HG03439 (cell line): Measurements from ENCODE around the gene BIRC5.

Experiments used
- ATAC-seq: cut with Tn5 transposase; IDR thresholded peaks from one replicate; pipeline ENCODE4 v1.9.1; 2021; ENCODE audit warnings: mild to moderate bottlenecking, moderate library complexity; ENCODE audit not compliant: unreplicated experiment

Gene BIRC5

DNA sequence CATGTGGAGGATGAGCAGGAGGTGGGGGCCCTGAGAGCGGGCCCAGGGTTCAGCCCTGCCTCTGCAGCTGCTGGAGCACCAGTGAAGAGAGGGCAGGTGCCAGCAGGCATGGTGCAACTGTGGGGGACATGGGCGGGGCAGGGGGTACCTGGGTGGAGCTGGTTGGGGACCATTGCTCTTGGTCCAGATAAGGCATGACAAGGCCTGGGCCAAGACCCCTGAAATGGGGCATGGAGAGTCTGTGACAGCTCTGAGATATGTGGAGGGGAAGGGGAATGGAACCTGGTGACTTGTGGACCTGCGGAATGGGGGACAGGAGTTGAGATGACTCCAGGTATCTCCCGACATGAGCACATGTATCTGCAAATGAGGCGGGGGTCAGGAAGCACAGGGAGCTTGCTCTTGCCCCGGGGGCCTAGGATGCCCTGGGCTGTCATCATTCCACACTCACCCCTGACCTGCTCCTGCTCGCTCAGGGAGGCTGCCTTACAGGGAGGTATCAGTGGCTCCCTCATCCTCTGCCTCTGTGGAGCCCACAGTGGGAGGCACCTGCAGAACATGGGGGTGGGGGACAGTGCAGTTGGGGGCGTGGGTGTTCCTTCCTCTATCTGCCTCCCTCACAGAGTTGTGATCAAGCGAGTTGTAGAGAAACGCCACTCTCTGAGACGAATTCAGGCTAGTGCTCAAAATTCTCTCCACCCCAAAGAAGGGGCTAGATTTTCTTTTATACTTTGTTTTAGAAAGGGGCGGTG lies 57.5 kb downstream of the BIRC5 start:
- no peak for ATAC-seq

DNA sequence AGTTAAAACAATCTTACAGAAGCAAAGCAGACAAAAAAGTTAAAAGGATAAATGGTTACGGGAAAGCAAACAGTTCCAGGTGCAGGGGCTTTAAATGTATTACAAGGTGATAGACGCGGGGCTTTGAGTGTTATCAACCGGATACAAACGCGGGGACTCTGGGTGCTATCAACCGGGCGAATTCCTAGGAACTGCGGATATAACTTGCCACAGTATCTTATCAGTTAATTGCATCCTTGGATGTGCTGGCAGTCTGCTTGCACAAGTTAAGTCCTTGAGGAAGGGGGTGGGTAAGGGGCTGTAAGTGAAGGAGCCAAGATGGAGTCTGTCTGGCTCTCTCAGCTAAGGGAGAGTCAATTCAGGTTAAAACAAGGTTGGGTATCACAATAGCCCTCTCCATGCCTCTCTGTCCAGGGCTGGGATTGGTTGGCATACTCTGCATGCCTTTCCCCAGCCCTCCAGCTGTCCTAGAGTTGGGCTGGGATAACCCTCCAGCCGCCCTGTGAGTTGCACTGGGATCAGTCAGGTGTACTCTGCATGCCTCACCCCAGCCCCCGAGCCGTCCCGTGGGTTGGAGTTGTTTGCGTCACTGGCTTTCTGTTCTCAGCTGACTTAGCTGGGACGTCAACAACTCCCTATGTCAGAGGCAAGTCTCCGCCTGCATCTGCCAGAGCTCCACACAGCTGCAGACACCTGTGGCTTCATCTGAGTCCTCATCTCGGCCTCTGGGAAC lies 58.3 kb downstream of the BIRC5 start:
- ATAC-seq: no peak

DNA sequence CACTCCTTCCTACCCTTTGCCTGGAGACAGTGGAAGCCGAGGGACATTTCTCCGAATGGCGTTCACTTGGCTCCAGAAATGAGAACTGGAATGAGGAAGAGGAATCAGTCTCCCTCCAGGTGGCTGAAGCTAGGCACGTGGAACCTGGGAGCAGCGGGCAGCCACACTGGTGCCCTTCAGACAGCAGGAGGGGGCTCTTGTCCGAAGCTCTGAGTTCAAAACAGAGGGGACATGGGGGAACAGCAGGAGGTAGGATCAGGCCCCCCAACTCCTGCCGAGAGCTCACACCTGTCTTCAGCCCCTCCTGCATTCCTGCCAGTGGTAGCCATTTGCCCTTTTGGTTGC lies 58.8 kb downstream of the BIRC5 start:
- ATAC-seq: no peak

DNA sequence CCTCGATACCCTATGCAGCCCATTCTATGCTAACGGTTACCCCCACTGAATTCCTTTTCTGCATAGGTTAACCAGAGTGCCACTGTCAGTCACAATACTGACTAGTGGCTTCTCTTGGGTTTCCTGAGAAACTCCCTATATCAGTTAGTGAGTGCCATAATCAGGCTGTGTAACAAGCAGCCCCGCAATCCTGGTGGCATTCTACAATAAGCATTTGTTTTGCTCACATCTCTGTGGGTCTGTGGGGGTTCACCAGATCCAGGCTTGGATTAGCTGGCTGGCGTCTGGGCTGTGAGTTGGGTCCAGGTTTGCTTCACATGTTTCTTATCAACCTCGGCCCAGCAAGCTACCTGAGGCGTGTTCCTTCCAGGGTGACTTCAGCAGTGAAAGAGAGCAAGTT lies 59.8 kb downstream of the BIRC5 start:
- no peak for ATAC-seq
